Measurements from ENCODE around the gene ATP2B2.

Gene ATP2B2

GRCh38 chr3:10423171-10423882, 82.1 kb downstream of the ATP2B2 start:
- no peak for DNase-seq

GRCh38 chr3:10421996-10422395, 83.4 kb downstream of the ATP2B2 start:
- DNase-seq = no peak

GRCh38 chr3:10420745-10421475, 84.5 kb downstream of the ATP2B2 start:
- no peak for DNase-seq

- DNase-seq = no peak
Measured at GRCh38 chr3:10419637-10420232, 85.7 kb downstream of the ATP2B2 start.

GRCh38 chr3:10417847-10418246, 87.5 kb downstream of the ATP2B2 start:
- DNase-seq = no peak

GRCh38 chr3:10416730-10417300, 88.6 kb downstream of the ATP2B2 start:
- peak in 1 of 2 experiments; percentile 34 for DNase-seq

GRCh38 chr3:10413041-10413440, 92.3 kb downstream of the ATP2B2 start:
- no peak for DNase-seq

- DNase-seq = no peak
Measured at GRCh38 chr3:10411598-10412332, 93.6 kb downstream of the ATP2B2 start.

GRCh38 chr3:10410383-10411002, 94.9 kb downstream of the ATP2B2 start:
- no peak for DNase-seq

- no peak for DNase-seq
Measured at GRCh38 chr3:10408680-10409079, 96.7 kb downstream of the ATP2B2 start.

- no peak for DNase-seq
Measured at GRCh38 chr3:10407361-10407760, 98.0 kb downstream of the ATP2B2 start.

- no peak for DNase-seq
Measured at GRCh38 chr3:10406414-10406813, 99.0 kb downstream of the ATP2B2 start.

- no peak for DNase-seq
Measured at GRCh38 chr3:10405816-10406215, 99.6 kb downstream of the ATP2B2 start.

GRCh38 chr3:10404876-10405275, 100.5 kb downstream of the ATP2B2 start:
- no peak for DNase-seq

- no peak for DNase-seq
Measured at GRCh38 chr3:10404377-10404776, 101.0 kb downstream of the ATP2B2 start.

GRCh38 chr3:10401990-10402761, 103.2 kb downstream of the ATP2B2 start:
- no peak for DNase-seq

GRCh38 chr3:10400749-10401495, 104.5 kb downstream of the ATP2B2 start:
- no peak for DNase-seq

GRCh38 chr3:10400050-10400748, 105.2 kb downstream of the ATP2B2 start:
- DNase-seq = no peak

GRCh38 chr3:10399634-10400033, 105.8 kb downstream of the ATP2B2 start:
- DNase-seq = no peak

GRCh38 chr3:10398341-10398740, 107.0 kb downstream of the ATP2B2 start:
- DNase-seq = peak in 1 of 2 experiments; percentile 12

Measured in NCI-H446 (cell line).